GM19099 (cell line): ENCODE data around the gene RESP18.

Experiments used
- POLR2A ChIP-seq: IDR thresholded peaks from 3 replicates; pipeline ENCODE4 v1.6.1; 2011; ENCODE audit warnings: low read depth; ENCODE audit not compliant: insufficient read length; ENCODE audit errors: extremely low read depth

The RESP18 gene

GRCh38 chr2:219300022-219300421, 32.5 kb downstream of the RESP18 start:
- TF ChIP-seq POLR2A, result no peak

GRCh38 chr2:219299372-219299760, 33.2 kb downstream of the RESP18 start:
- no peak for TF ChIP-seq POLR2A

- no peak for TF ChIP-seq POLR2A
Observed at GRCh38 chr2:219298759-219299371, 33.7 kb downstream of the RESP18 start.

- TF ChIP-seq POLR2A, result no peak
Observed at GRCh38 chr2:219297766-219298456, 34.6 kb downstream of the RESP18 start.

- TF ChIP-seq POLR2A, result no peak
Observed at GRCh38 chr2:219296631-219297391, 35.7 kb downstream of the RESP18 start.

GRCh38 chr2:219296142-219296541, 36.4 kb downstream of the RESP18 start:
- TF ChIP-seq POLR2A, result no peak

GRCh38 chr2:219294356-219295351, 37.9 kb downstream of the RESP18 start:
- TF ChIP-seq POLR2A, result peak; percentile 81

- TF ChIP-seq POLR2A, result no peak
Observed at GRCh38 chr2:219293736-219294231, 38.8 kb downstream of the RESP18 start.

GRCh38 chr2:219292616-219293015, 39.9 kb downstream of the RESP18 start:
- TF ChIP-seq POLR2A, result no peak

- TF ChIP-seq POLR2A, result no peak
Observed at GRCh38 chr2:219291910-219292490, 40.5 kb downstream of the RESP18 start.

GRCh38 chr2:219291394-219291793, 41.1 kb downstream of the RESP18 start:
- no peak for TF ChIP-seq POLR2A

- no peak for TF ChIP-seq POLR2A
Observed at GRCh38 chr2:219290381-219291171, 42.0 kb downstream of the RESP18 start.
